ENCODE measurements around the gene PLLP.

Gene PLLP

DNA sequence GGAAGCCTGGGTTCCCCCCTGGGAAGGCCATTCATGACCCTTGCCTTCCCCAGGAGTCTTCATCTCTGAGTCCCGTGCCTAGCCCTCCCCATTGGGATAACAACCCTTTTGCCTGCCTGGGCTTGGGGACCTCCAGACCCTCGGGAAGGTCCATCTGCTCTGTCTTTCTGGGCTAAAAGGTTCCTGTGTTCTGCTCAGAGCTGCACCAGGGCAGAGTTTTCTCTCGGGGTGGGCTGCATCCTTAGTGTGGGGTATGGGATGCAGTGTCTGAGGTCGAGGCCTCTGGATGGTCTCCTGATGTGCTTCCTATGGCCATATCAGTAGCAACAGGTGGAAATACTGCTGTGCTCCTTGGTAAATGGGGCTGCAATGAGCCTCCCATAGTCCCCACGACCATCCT, 22.9 kb upstream of the PLLP start:
- no peak for DNase-seq (ENCODE audit: extremely low read depth, low read depth)
- TF ChIP-seq, protein P1, sequence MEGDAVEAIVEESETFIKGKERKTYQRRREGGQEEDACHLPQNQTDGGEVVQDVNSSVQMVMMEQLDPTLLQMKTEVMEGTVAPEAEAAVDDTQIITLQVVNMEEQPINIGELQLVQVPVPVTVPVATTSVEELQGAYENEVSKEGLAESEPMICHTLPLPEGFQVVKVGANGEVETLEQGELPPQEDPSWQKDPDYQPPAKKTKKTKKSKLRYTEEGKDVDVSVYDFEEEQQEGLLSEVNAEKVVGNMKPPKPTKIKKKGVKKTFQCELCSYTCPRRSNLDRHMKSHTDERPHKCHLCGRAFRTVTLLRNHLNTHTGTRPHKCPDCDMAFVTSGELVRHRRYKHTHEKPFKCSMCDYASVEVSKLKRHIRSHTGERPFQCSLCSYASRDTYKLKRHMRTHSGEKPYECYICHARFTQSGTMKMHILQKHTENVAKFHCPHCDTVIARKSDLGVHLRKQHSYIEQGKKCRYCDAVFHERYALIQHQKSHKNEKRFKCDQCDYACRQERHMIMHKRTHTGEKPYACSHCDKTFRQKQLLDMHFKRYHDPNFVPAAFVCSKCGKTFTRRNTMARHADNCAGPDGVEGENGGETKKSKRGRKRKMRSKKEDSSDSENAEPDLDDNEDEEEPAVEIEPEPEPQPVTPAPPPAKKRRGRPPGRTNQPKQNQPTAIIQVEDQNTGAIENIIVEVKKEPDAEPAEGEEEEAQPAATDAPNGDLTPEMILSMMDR (IDR thresholded peaks at IDR 0.05; ENCODE audit: low read depth, low read length): no peak

DNA sequence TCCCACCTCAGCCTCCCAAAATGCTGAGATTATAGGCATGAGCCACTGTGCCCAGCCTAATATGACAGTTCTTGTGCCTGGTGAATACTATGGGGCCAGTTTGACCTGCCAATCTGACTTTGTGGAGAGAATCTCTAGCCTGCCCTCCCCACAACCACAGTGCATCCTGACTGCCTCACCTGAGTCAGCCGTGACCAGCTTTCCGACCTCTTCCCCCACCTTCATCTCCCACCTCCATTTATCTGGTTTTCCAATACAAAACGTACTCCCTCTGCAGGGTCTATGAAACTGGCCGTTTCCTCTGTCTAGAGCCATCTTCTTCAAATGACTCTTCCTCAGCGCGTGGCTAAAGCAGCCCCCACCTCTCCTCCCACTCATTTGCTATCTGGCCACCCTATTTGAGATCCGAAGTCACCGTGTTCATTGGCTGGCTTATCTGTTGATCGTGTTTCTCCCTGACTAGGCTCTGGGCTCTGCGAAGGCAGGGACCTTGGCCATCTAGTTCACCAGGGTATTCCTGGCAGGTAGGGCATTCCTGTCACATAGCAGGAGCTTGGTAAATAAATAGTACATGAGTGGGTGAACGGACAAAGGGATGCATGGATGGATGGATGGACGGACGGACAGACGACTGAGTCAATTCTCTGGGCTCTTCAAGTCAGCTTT, 22.3 kb upstream of the PLLP start:
- TF ChIP-seq, protein P1 (IDR thresholded peaks at IDR 0.05; ENCODE audit: low read depth, low read length): no peak
- no peak for DNase-seq (ENCODE audit: extremely low read depth, low read depth)

DNA sequence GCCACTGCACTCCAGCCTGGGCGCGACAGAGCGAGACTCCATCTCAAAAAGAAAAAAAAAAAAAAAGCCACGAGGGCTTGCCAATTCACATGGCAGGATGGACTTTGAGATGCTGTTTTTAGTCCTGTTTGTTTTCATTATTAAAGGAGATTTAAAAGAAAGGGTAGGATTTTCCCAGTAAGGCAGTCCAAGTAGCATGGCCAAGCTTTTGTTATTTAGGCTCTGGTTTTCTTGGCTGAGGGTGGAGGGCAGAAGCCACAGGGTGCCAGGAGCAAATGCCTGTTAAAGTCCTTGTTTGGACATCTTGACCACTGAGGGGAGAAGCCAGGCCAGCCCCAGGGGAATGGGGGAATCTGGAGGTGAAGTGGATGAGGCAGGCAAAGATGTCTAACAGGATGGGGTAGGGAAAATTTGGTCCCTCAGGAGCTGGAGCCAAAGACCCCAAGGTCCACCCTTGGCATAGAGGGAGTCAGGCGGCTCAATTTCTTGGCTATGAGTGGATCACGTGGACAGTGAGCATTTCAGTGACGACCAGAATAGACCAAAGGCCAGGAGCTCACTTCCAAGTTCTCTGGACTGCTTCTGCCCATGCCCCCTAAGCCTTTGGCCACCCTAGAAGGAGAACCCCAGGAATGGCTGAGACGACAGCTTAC, 20.8 kb upstream of the PLLP start:
- TF ChIP-seq, protein P1 (IDR thresholded peaks at IDR 0.05; ENCODE audit: low read depth, low read length): no peak

DNA sequence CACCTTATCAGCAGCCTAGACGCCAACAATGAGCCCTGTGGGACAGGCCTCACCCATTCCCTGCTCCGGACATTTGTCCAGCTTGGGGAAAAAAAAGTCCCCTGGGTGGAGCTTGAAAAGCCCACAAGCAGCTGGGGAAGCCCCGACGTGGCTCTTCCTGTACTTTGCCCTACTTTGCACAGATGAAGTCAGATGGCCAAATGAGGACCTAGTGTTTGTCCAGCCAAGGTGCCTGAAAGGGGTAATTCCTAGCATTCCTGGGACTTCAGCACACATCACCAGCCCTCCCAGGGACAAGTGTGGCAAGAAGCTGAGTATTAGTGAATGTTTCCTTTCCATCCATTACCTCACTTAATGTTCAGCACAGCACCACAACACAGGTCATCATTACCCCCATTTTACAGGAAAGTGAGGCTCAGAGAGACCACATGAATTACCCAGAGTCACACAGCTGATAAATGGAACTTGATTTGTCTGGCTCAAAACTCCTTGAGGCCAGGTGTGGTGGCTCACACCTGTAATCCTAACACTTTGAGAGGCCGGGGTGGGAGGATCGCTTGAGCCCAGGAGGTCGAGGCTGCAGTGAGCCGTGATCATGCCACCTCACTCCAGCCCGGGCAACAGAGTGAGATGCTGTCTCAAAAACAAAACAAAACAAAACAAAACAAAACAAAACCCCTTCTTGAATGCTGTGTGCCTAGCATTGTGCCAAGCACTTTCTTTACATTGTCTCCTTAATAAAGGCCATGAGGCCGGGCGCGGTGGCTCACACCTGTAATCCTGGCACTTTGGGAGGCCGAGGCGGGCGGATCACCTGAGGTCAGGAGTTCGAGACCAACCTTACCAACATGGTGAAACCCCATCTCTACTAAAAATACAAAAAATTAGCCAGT, 19.9 kb upstream of the PLLP start:
- no peak for DNase-seq (ENCODE audit: extremely low read depth, low read depth)
- TF ChIP-seq, protein P1 (IDR thresholded peaks at IDR 0.05; ENCODE audit: low read depth, low read length): no peak

More for the DNA sequence above, 20.8 kb upstream of the PLLP start:
- DNase-seq (ENCODE audit: extremely low read depth, low read depth): no peak

DNA sequence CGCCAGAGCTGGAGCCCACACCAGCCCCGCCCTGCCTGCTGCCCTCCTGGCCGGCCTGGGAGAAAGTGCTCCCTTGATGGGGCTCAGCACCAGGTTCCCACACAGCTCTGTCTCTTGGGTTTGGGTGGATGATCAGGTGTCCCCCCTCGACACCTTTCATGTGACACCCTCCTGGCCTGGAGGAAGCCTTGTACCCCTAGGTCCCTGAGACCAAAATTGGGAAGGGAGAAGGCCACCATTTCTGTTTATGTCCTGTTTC, 19.4 kb upstream of the PLLP start:
- TF ChIP-seq, protein P1 (IDR thresholded peaks at IDR 0.05; ENCODE audit: low read depth, low read length): no peak
- no peak for DNase-seq (ENCODE audit: extremely low read depth, low read depth)

DNA sequence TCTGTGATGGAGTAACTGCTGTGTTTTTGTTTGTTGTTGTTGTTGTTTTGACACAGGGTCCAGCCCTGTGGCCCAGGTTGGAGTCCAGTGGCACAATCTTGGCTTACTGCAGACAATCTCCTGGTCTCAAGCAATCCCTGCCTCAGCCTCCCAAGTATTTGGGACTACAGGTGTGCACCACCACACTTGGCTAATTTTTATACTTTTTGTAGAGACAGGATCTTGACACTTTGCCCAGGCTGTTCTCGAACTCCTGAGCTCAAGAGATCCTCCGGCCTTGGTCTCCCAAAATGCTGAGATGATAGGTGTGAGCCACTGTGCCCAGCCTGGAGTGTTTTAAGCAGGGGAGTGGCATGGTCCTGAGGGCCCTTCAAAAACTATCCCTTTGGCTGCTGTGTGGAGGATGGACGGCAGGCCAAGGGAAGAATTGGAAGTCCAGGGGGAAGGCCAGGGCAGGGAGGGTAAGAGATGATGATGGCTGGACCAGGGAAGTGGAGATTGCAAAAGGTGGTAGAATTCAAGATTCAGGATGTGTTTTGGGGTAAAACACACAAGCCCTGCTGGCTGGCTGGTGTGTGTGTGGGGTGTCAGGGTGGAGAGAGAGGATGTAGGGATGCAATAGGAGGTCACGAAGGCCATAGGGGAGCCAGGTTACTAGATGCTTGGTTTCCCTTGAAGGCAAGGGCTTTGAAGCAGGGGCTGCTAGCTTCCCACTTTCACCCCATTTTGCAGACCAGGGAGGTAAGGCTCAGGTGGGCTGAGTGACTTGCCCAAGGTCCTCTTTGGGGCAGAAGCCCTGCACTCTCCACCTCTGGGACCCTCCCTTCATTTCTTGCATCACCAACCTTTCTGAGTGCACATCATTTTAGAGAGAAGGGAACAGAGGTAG, 18.8 kb upstream of the PLLP start:
- TF ChIP-seq, protein P1 (IDR thresholded peaks at IDR 0.05; ENCODE audit: low read depth, low read length): no peak
- DNase-seq (ENCODE audit: extremely low read depth, low read depth): no peak

Data from AG09319 (cell line).